ENCODE results near the gene FNDC1.

Gene FNDC1

GRCh38 chr6:159213405-159213804 lies 44.2 kb downstream of the FNDC1 start:
- no peak for DNase-seq

DNA sequence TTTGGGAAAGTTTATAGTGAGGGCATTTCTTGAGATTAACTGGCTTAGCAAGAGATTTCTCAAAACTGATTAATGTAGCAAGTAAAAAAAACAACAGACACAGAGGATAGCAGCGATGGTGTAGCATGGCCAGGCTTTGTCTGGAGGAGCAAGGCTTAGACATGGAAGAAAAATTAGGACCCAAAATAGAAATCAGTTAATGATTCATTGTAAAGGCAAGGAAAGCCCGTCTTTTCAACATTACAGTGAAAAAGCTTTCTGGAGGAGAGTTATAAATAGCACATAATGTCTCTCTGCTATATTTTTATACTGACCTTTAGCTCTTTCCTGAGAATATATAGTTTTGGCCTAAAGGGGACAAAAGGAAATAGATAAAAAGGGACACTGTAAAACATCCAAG lies 45.1 kb downstream of the FNDC1 start:
- no peak for DNase-seq

DNA sequence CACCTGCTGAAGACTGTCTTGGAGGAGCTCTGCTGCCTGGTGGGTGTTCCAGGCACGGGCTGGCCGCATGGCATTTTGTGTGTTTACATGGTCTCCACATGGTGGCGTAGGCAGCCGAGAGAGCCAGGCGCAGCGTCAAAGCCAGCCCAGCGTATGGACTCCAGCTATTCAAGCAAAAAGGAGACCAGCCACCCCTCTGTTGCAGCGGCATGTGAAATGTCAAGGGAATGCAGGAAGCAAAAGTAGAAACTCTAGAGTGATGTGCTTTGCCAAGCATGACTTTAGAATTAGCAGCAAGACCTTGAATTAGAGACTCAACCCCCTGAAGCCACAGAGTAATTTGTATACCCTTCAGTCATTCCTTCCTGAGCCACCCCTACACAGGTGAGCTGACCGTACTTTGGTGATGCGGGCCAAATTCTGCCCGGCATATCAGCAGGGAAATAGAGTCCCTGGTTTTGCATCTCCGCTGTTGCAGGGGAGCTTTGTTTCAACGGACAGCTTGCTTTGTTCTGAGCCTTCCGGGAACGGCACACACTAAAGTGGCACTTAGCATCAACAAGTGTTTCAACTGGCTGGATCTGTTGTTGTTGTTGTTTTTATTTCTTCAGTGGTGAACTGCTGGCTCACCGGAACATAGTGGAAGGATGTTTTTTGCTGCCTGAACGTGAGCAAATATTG lies 48.5 kb downstream of the FNDC1 start:
- DNase-seq, result peak; percentile 11 to 33

GRCh38 chr6:159220093-159220492 lies 50.9 kb downstream of the FNDC1 start:
- DNase-seq, result no peak

- no peak for DNase-seq
Measured at GRCh38 chr6:159221486-159222170, 52.4 kb downstream of the FNDC1 start.

- no peak for DNase-seq
Measured at GRCh38 chr6:159224452-159224851, 55.3 kb downstream of the FNDC1 start.

DNA sequence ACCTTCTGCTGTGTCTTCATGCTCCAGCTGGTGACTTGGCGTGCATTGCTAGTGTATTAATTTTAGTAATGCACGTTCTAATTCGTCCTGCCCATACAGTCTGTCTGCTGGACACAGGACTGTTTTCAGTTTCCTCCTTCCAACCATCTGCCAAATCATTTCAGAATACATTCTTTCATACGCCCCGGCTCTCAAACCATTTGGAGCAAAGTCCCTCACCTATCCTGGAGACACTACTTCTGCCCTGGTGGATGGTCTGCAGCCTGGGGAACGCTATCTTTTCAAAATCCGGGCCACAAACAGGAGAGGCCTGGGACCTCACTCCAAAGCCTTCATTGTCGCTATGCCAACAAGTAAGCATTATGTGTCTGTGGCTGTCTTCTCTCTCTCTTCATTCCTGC lies 60.5 kb downstream of the FNDC1 start:
- no peak for DNase-seq

GRCh38 chr6:159232106-159232645 lies 63.0 kb downstream of the FNDC1 start:
- no peak for DNase-seq

DNA sequence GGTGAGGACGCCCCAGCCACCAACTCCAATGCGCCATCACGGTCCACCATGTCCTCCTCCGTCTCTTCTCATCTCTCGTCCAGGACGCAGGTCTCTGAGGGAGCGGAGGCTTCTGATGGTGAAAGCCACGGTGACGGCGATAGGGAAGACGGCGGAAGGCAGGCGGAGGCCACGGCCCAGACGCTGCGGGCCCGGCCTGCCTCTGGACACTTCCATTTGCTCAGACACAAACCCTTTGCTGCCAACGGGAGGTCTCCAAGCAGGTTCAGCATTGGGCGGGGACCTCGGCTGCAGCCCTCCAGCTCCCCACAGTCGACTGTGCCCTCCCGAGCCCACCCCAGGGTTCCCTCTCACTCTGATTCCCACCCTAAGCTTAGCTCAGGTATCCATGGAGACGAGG lies 63.6 kb downstream of the FNDC1 start:
- no peak for DNase-seq

DNA sequence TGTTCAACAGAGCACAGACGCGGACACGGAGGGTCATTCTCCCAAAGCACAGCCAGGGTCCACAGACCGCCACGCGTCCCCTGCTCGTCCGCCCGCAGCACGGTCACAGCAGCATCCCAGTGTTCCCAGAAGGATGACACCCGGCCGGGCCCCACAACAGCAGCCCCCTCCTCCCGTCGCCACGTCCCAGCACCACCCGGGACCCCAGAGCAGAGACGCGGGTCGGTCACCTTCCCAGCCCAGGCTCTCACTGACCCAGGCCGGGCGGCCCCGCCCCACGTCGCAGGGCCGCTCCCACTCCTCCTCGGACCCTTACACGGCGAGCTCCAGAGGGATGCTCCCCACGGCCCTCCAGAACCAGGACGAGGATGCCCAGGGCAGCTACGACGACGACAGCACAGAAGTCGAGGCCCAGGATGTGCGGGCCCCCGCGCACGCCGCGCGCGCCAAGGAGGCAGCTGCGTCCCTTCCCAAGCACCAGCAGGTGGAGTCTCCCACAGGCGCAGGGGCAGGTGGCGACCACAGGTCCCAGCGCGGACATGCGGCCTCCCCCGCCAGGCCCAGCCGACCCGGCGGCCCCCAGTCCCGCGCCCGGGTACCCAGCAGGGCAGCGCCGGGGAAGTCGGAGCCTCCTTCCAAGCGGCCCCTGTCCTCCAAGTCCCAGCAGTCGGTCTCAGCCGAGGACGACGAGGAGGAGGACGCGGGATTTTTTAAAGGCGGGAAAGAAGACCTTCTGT lies 64.3 kb downstream of the FNDC1 start:
- DNase-seq, result no peak

DNA sequence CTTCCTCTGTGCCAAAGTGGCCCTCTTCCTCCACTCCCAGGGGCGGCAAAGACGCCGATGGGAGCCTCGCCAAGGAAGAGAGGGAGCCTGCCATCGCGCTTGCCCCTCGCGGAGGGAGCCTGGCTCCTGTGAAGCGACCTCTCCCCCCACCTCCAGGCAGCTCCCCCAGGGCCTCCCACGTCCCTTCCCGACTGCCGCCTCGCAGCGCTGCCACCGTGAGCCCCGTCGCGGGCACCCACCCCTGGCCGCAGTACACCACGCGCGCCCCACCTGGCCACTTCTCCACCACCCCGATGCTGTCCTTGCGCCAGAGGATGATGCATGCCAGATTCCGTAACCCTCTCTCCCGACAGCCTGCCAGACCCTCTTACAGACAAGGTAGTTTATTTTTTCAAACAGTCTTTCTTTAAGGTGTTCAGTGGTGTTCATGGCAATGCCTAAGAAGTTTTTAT lies 64.9 kb downstream of the FNDC1 start:
- DNase-seq, result no peak

- no peak for DNase-seq
Measured at GRCh38 chr6:159238920-159239558, 69.8 kb downstream of the FNDC1 start.

DNA sequence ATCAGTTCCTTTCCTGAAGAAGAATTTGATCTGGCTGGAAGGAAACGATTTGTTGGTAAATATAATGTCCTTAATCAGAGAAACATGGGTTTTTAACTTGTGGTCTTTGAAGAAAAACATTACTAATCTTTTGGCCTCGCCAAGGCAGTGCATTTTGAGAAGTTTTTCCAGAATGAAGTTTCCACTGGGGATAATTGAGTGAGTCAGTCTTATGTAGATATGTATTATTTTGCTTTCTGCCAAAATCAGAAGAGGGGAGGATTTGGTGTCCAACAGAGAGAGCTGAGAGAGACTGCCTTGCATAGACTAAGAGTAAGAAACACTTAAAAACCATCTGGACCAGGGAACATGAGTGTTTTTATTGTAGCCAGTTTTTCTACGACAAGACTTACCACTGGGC lies 79.9 kb downstream of the FNDC1 start:
- no peak for DNase-seq

GRCh38 chr6:159249752-159250151 lies 80.6 kb downstream of the FNDC1 start:
- no peak for DNase-seq

- DNase-seq, result no peak
Measured at GRCh38 chr6:159250633-159251032, 81.4 kb downstream of the FNDC1 start.

- peak; percentile 12 to 23 for DNase-seq
Measured at GRCh38 chr6:159252955-159253508, 83.8 kb downstream of the FNDC1 start.

DNA sequence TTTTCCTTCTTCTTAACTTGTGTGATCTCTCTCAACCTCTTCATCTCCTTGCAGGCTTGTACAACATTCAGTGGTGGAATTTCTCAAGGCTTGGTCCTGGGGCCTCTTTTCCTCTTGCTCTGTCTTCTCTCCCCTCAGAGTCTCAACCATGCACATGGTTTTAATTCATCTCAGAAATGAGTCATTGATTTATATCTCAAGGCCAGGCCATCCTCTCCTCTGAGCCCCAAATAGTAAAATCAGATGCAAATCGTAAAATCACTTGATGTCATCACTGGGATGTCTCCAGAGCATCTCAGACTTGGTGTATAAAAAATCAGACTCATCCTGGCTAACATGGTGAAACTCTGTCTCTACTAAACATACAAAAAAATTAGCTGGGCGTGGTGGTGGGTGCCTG lies 85.0 kb downstream of the FNDC1 start:
- no peak for DNase-seq

DNA sequence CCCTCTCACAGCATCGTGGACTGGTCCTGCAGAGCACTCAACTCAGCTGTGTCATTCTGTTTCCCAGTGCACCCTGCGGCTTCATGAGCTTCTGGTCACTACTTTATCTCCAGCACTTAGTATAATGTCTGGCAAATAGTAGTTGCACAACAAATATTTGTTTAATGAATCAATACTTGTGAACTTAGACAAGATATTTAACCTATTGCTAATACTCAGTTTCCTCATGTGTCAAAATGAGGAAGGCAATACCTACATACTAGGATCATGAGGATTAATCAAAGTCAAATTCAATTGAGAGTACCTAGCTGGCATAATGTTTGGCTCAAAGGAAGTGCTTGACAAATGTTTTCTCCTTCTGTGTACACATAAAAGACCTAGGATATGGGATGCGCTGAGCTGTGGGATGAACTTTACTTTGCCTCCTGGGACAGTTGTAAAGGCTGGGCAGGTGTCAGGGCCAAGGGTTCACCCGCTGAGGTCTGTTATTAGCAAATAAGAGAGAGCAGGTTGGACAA lies 86.3 kb downstream of the FNDC1 start:
- DNase-seq, result no peak

DNA sequence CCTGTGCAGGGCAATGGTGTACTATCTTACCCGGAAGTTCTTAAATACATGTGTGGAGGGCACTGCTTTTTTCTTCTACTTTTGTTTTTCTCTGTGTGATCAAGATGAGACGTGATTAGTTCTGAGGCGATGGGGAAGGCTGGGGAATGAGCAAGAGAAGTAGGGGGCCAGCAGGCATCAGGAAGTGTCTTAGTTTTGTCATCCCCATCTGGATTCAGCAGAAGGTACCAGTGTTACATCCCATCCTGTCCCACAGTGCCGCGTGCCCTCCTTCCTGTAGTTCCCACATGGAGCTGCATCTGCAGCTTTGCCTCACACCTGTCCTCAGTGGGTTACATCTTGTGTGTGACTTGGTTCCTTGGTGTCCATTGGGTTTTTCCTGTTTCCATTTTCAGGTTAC lies 86.9 kb downstream of the FNDC1 start:
- no peak for DNase-seq

- DNase-seq, result no peak
Measured at GRCh38 chr6:159257846-159258245, 88.6 kb downstream of the FNDC1 start.

DNA sequence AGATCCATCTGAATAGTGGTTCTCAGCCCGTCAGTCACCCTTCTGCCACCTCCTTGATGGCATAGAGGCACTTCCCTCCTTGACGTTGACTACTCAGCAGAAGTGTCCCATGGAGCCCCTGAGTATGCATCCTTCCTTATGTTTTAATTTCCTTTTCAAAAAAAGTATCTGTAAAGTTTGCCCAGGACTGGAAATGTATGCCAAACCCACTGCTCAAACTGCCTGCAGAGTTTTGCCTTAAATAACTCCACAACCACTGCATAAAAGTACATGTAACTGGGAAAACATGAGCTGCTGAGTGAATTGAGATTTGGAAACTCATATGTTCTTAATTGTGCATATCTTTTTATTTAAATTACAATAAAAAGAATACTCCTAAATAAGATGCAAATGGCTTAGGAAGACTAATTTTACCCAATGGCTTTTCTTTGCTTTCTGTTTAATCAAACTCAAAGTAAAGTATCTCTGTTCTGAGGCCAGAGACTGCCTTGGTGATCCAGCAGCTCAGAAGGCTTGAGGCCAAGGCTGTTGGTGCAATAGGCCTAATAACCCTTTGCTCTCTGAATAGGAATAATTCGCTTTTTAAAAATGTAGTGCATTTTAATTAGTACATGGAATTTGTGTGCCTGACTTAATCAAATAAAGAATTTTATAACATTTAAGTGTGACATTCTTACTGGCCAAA lies 90.4 kb downstream of the FNDC1 start:
- no peak for DNase-seq

DNA sequence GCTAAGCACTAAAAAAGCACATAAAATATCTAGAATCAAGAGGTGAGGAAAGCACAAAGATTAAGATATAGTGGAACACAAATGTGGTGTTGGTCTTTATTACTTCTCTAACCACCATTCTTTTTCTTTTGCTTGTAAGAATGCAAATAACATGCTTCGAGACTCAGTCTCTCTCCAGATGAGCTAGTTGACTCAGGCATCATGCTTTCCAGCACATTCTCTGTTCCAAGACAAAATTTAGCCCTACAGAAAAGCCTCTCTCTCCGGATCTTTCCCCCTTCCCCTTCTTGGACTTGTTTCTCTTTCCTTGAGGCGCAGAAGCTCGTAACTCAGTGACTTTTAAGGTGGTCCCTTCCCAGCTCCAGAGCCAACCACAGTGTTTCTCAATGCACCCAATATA lies 91.0 kb downstream of the FNDC1 start:
- DNase-seq, result no peak

Data from NCI-H1930 (cell line).